GM18951 (cell line): Measurements from ENCODE around the gene HSPB6.

ENCODE experiments used
- POLR2A ChIP-seq: IDR thresholded peaks from 4 replicates; pipeline ENCODE4 v1.6.1; 2011; ENCODE audit warnings: mild to moderate bottlenecking; ENCODE audit not compliant: insufficient read length, insufficient read depth; ENCODE audit errors: extremely low read depth
- in situ Hi-C: fragments of 300-500 bp; cut with MboI; formaldehyde crosslinking; loops from one replicate; pipeline ENCODE4 v1.12.0; 2022; ENCODE audit warnings: low sequenced_read_pairs, mixed read lengths, inconsistent platforms; ENCODE audit not compliant: unreplicated experiment

HSPB6 gene

GRCh38 chr19:35721374-35721773 lies 35.5 kb downstream of the HSPB6 start:
- TF ChIP-seq POLR2A: no peak
- in situ Hi-C loops: no loop called here

- peak; percentile 17 for TF ChIP-seq POLR2A
- in situ Hi-C loops: no loop called here
Measured at GRCh38 chr19:35720648-35721047, 36.2 kb downstream of the HSPB6 start.

GRCh38 chr19:35720163-35720524 lies 36.7 kb downstream of the HSPB6 start:
- in situ Hi-C loops: no loop called here
- no peak for TF ChIP-seq POLR2A

GRCh38 chr19:35719402-35720162 lies 37.2 kb downstream of the HSPB6 start:
- in situ Hi-C loops: no loop called here

GRCh38 chr19:35718345-35719041 lies 38.3 kb downstream of the HSPB6 start:
- no peak for TF ChIP-seq POLR2A
- in situ Hi-C loops: no loop called here

More at GRCh38 chr19:35719402-35720162, 37.2 kb downstream of the HSPB6 start:
- no peak for TF ChIP-seq POLR2A

GRCh38 chr19:35717665-35718344 lies 39.0 kb downstream of the HSPB6 start, which contains the start of gene KMT2B:
Gene KMT2B, plus strand, starts transcription at chr19:35718003. Its CDS starts 16 bp downstream, at chr19:35718019.
- in situ Hi-C loops: no loop called here

GRCh38 chr19:35716801-35717664 lies 39.8 kb downstream of the HSPB6 start:
- no peak for TF ChIP-seq POLR2A
- in situ Hi-C loops: no loop called here

More at GRCh38 chr19:35717665-35718344, 39.0 kb downstream of the HSPB6 start, which contains the start of gene KMT2B:
- peak; percentile 69 for TF ChIP-seq POLR2A

GRCh38 chr19:35715981-35716800 lies 40.6 kb downstream of the HSPB6 start:
- in situ Hi-C loops: no loop called here
- TF ChIP-seq POLR2A: no peak

- peak; percentile 10 for TF ChIP-seq POLR2A
- in situ Hi-C loops: no loop called here
Measured at GRCh38 chr19:35715355-35715809, 41.4 kb downstream of the HSPB6 start.

GRCh38 chr19:35714601-35715354 lies 42.1 kb downstream of the HSPB6 start:
- peak; percentile 32 for TF ChIP-seq POLR2A
- in situ Hi-C loops: no loop called here

GRCh38 chr19:35713904-35714495 lies 42.8 kb downstream of the HSPB6 start:
- in situ Hi-C loops: no loop called here
- no peak for TF ChIP-seq POLR2A

- no peak for TF ChIP-seq POLR2A
- in situ Hi-C loops: no loop called here
Measured at GRCh38 chr19:35713506-35713850, 43.4 kb downstream of the HSPB6 start.
